ENCODE measurements around the gene HTR1E. TPM values are rescaled to one million over a fixed set of nuclear protein-coding genes. Genes with fewer than 3 reads are reported as not detected.

HTR1E gene
- total RNA-seq, 1 experiment from 2014 or later = not detected

- no TSS peak for BruUV-seq (replicated peaks)
- Histone ChIP-seq H3K27me3 (replicated peaks; ENCODE audit: insufficient read depth, low read depth, low read length, poor library complexity) (peaks cover 51% of the 10 kb centered on the region), H3K4me3 (ENCODE audit: low read depth, low read length, poor library complexity, severe bottlenecking) (no peak overlapping the region), H3K36me3 (ENCODE audit: insufficient read depth, low read length, poor library complexity, severe bottlenecking) (no peaks in the 10 kb centered on the region), H3K4me1 (ENCODE audit: insufficient read depth, low read length, poor library complexity, severe bottlenecking) (no peaks in the 10 kb centered on the region), H3K27ac (ENCODE audit: low read depth, low read length, poor library complexity, severe bottlenecking) (no peak overlapping the region), H3K9me3 (ENCODE audit: low read depth, low read length, poor library complexity, severe bottlenecking) (no peaks in the 10 kb centered on the region)
- POLR2A ChIA-PET (ENCODE audit: low non-redundant PET) = no interaction called here
- CTCF ChIA-PET = no interaction called here
- no peak for TF ChIP-seq EZH2 (IDR thresholded peaks at IDR 0.05; ENCODE audit: borderline replicate concordance, low read depth, low read length, poor library complexity, severe bottlenecking)
- TF ChIP-seq, protein P1, sequence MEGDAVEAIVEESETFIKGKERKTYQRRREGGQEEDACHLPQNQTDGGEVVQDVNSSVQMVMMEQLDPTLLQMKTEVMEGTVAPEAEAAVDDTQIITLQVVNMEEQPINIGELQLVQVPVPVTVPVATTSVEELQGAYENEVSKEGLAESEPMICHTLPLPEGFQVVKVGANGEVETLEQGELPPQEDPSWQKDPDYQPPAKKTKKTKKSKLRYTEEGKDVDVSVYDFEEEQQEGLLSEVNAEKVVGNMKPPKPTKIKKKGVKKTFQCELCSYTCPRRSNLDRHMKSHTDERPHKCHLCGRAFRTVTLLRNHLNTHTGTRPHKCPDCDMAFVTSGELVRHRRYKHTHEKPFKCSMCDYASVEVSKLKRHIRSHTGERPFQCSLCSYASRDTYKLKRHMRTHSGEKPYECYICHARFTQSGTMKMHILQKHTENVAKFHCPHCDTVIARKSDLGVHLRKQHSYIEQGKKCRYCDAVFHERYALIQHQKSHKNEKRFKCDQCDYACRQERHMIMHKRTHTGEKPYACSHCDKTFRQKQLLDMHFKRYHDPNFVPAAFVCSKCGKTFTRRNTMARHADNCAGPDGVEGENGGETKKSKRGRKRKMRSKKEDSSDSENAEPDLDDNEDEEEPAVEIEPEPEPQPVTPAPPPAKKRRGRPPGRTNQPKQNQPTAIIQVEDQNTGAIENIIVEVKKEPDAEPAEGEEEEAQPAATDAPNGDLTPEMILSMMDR (conservative IDR thresholded peaks at IDR 0.05; ENCODE audit: low read depth, low read length) = no peak
- intact Hi-C loops (cut with micrococcal nuclease; ENCODE audit: unreplicated experiment) = no loop called here
- no peak for DNase-seq (ENCODE audit: low spot score)
Observed at GRCh38 chr6:86941461-86941860, 4.1 kb downstream of the HTR1E start.

GRCh38 chr6:86942769-86943516, 5.6 kb downstream of the HTR1E start:
- BruUV-seq (replicated peaks) = no TSS peak
- CTCF ChIA-PET = no interaction called here
- intact Hi-C loops (cut with micrococcal nuclease; ENCODE audit: unreplicated experiment) = no loop called here
- no peak for TF ChIP-seq EZH2 (IDR thresholded peaks at IDR 0.05; ENCODE audit: borderline replicate concordance, low read depth, low read length, poor library complexity, severe bottlenecking)
- TF ChIP-seq, protein P1 (conservative IDR thresholded peaks at IDR 0.05; ENCODE audit: low read depth, low read length) = no peak
- Histone ChIP-seq H3K4me1 (ENCODE audit: insufficient read depth, low read length, poor library complexity, severe bottlenecking) (no peaks in the 10 kb centered on the region), H3K27me3 (replicated peaks; ENCODE audit: insufficient read depth, low read depth, low read length, poor library complexity) (peaks cover 36% of the 10 kb centered on the region), H3K27ac (ENCODE audit: low read depth, low read length, poor library complexity, severe bottlenecking) (no peak overlapping the region), H3K4me3 (ENCODE audit: low read depth, low read length, poor library complexity, severe bottlenecking) (no peak overlapping the region), H3K9me3 (ENCODE audit: low read depth, low read length, poor library complexity, severe bottlenecking) (no peaks in the 10 kb centered on the region), H3K36me3 (ENCODE audit: insufficient read depth, low read length, poor library complexity, severe bottlenecking) (no peaks in the 10 kb centered on the region)
- DNase-seq (ENCODE audit: low spot score) = no peak
- POLR2A ChIA-PET (ENCODE audit: low non-redundant PET) = no interaction called here

GRCh38 chr6:86943819-86944407, 6.6 kb downstream of the HTR1E start:
- ChIA-PET POLR2A (ENCODE audit: low non-redundant PET) (no interaction called here), CTCF (no interaction called here)
- H3K4me3 ChIP-seq (ENCODE audit: low read depth, low read length, poor library complexity, severe bottlenecking) = no peak overlapping the region
- intact Hi-C loops (cut with micrococcal nuclease; ENCODE audit: unreplicated experiment) = no loop called here
- BruUV-seq (replicated peaks) = no TSS peak
- H3K9me3 ChIP-seq (ENCODE audit: low read depth, low read length, poor library complexity, severe bottlenecking) = no peaks in the 10 kb centered on the region
- H3K27me3 ChIP-seq (replicated peaks; ENCODE audit: insufficient read depth, low read depth, low read length, poor library complexity) = peaks cover 27% of the 10 kb centered on the region
- no peaks in the 10 kb centered on the region for H3K4me1 ChIP-seq (ENCODE audit: insufficient read depth, low read length, poor library complexity, severe bottlenecking)
- no peak overlapping the region for H3K27ac ChIP-seq (ENCODE audit: low read depth, low read length, poor library complexity, severe bottlenecking)
- DNase-seq (ENCODE audit: low spot score) = no peak
- no peaks in the 10 kb centered on the region for H3K36me3 ChIP-seq (ENCODE audit: insufficient read depth, low read length, poor library complexity, severe bottlenecking)
- TF ChIP-seq, protein P1 (conservative IDR thresholded peaks at IDR 0.05; ENCODE audit: low read depth, low read length) = no peak
- no peak for TF ChIP-seq EZH2 (IDR thresholded peaks at IDR 0.05; ENCODE audit: borderline replicate concordance, low read depth, low read length, poor library complexity, severe bottlenecking)
